ENCODE measurements around the gene SH3PXD2A. TPM values are rescaled to one million over a fixed set of nuclear protein-coding genes. Genes with fewer than 3 reads are reported as not detected.

The SH3PXD2A gene
- polyA plus RNA-seq, 1 donor: 32.0 TPM

- no peak for DNase-seq
Observed at GRCh38 chr10:103685880-103686669, 169.3 kb downstream of the SH3PXD2A start.

- no peak for DNase-seq
Observed at GRCh38 chr10:103683851-103684250, 171.5 kb downstream of the SH3PXD2A start.

GRCh38 chr10:103682631-103683030 lies 172.7 kb downstream of the SH3PXD2A start:
- no peak for DNase-seq

GRCh38 chr10:103681617-103682399 lies 173.6 kb downstream of the SH3PXD2A start:
- DNase-seq: no peak

GRCh38 chr10:103680869-103681236 lies 174.5 kb downstream of the SH3PXD2A start:
- DNase-seq: no peak

GRCh38 chr10:103679096-103679790 lies 176.1 kb downstream of the SH3PXD2A start:
- DNase-seq: no peak

GRCh38 chr10:103678178-103678526 lies 177.2 kb downstream of the SH3PXD2A start:
- no peak for DNase-seq

- DNase-seq: no peak
Observed at GRCh38 chr10:103677486-103678177, 177.7 kb downstream of the SH3PXD2A start.

- no peak for DNase-seq
Observed at GRCh38 chr10:103676851-103677417, 178.4 kb downstream of the SH3PXD2A start.

- DNase-seq: no peak
Observed at GRCh38 chr10:103676058-103676785, 179.2 kb downstream of the SH3PXD2A start.

GRCh38 chr10:103673606-103674005 lies 181.8 kb downstream of the SH3PXD2A start:
- DNase-seq: no peak

- DNase-seq: no peak
Observed at GRCh38 chr10:103672345-103672744, 183.0 kb downstream of the SH3PXD2A start.

GRCh38 chr10:103671126-103671895 lies 184.1 kb downstream of the SH3PXD2A start:
- no peak for DNase-seq

- DNase-seq: no peak
Observed at GRCh38 chr10:103669944-103670343, 185.4 kb downstream of the SH3PXD2A start.

GRCh38 chr10:103669243-103669929 lies 186.0 kb downstream of the SH3PXD2A start:
- no peak for DNase-seq

GRCh38 chr10:103668351-103669242 lies 186.8 kb downstream of the SH3PXD2A start:
- no peak for DNase-seq

GRCh38 chr10:103667356-103667755 lies 188.0 kb downstream of the SH3PXD2A start:
- no peak for DNase-seq

- no peak for DNase-seq
Observed at GRCh38 chr10:103666762-103667150, 188.6 kb downstream of the SH3PXD2A start.
